Right lobe of liver (tissue), 6 donors: ENCODE data around the gene TRIAP1. TPM values are rescaled to one million over a fixed set of nuclear protein-coding genes. Genes with fewer than 3 reads are reported as not detected.

Source experiments
- ATAC-seq, 4 donors: fragments of 200-7000 bp; cut with Tn5 transposase; one replicate each; pipeline ENCODE4 v1.9.1; 2020; ENCODE audit warnings: mild to moderate bottlenecking in 4 of 4, moderate library complexity in 4 of 4
- DNase-seq, 3 donors: peaks; one replicate each; pipeline ENCODE4 v3.0.0-alpha.2; 2020
- H3K27ac ChIP-seq, 3 donors: fragments of 200-600 bp; one replicate each; pipeline ENCODE4 v1.8.0; 2022
- H3K27me3 ChIP-seq, 2 donors: fragments of 200-600 bp; one replicate each; pipeline ENCODE4 v1.8.0; 2022
- H3K36me3 ChIP-seq, 4 donors: fragments of 200-600 bp; sonication (generic) in 1 of 4; one replicate each; pipeline versions ENCODE4 v1.5.1 to v1.8.0; 2017 to 2022; ENCODE audit warnings: control low read depth in 1 of 4
- H3K4me1 ChIP-seq, 4 donors: fragments of 200-600 bp; sonication (generic) in 1 of 4; one replicate each; pipeline versions ENCODE4 v1.5.1 to v1.8.0; 2017 to 2022; ENCODE audit warnings: control low read depth in 1 of 4
- H3K4me3 ChIP-seq, 3 donors: fragments of 200-600 bp; one replicate each; pipeline ENCODE4 v1.8.0; 2022
- H3K9me3 ChIP-seq, 4 donors: fragments of 200-600 bp; sonication (generic) in 1 of 4; one replicate each; pipeline versions ENCODE4 v1.5.1 to v1.8.0; 2017 to 2022; ENCODE audit warnings: control low read depth in 1 of 4
- CTCF ChIP-seq, 4 donors: fragments of 200-600 bp in 3 of 4; fragments of 450-650 bp in 1 of 4; IDR thresholded peaks; one replicate each; pipeline versions ENCODE4 v1.5.1 to v1.8.0; 2016 to 2022; ENCODE audit warnings: antibody characterized with exemption in 4 of 4, mild to moderate bottlenecking in 2 of 4
- POLR2A ChIP-seq: fragments of 450-650 bp; IDR thresholded peaks from one replicate; pipeline ENCODE4 v1.6.1; 2017; ENCODE audit warnings: antibody characterized with exemption, mild to moderate bottlenecking
- WGBS: methylation state at CpG from one replicate; pipeline ENCODE4 v1.1.6; 2018; ENCODE audit warnings: low coverage, low lambda C conversion rate; ENCODE audit not compliant: insufficient coverage; ENCODE audit errors: missing lambda C conversion rate; 5-methylcytosine and 5-hydroxymethylcytosine counted together
- intact Hi-C, 2 donors: fragments of 100-400 bp; cut with DNase I; formaldehyde crosslinking; loops; one replicate each; pipeline versions ENCODE4 v1.11.2 to v1.14.1; 2022
- total RNA-seq, 6 experiments: library from RNA; depleted of rRNA in 2 of 6; stranded (reverse); fragments of >200 nt in 2 of 6; fragmentation: NEBNext Ultra II Directional in 3 of 6; extraction: Animal tissue kit (Norgen Biotek cat#: 25700) in 3 of 6; gene quantifications; one replicate each; pipeline versions ENCODE4 v1.1.0 to v1.2.4, GENCODE V29; 2016 to 2023
- donor health status: DM: no; HTN: yes; CAD: no.
- donor health status: DM: no; HTN: no; CAD: no.
- donor health status: DM: no; HTN: no; CAD: no.
- donor health status: DM: no; HTN: yes; CAD: no.
- donor health status: DM: no; HTN: yes; CAD: no.

The TRIAP1 gene
- total RNA-seq, 6 experiments from 2014 or later = 13.3 to 28.7 (median 17.0) TPM

- no peak overlapping the region for H3K27ac ChIP-seq
- no peak for TF ChIP-seq CTCF (IDR thresholded peaks at IDR 0.05)
- no peak for TF ChIP-seq POLR2A
- WGBS = 64% methylated on average over 6 of the region's 7 CpGs
- H3K4me3 ChIP-seq = no peak overlapping the region
- H3K4me1 ChIP-seq = no peaks in the 10 kb centered on the region
- no peaks in the 10 kb centered on the region for H3K27me3 ChIP-seq
- no peaks in the 10 kb centered on the region for H3K9me3 ChIP-seq
- ATAC-seq (no peak), DNase-seq (no peak)
- intact Hi-C loops = loop anchor here in 1 of 2 donors (10.0 kb wide), 1 partner anchor 58 kb away; the partner anchor contains the start of gene MSI1
- H3K36me3 ChIP-seq = no peaks in the 10 kb centered on the region
These were observed 23.2 kb downstream of the TRIAP1 start for GRCh38 chr12:120422892-120423456.

GRCh38 chr12:120421701-120422100 lies 24.5 kb downstream of the TRIAP1 start:
- no peaks in the 10 kb centered on the region for H3K36me3 ChIP-seq
- intact Hi-C loops = loop anchor here in 1 of 2 donors (10.0 kb wide), 1 partner anchor 57 kb away; the partner anchor contains the start of gene MSI1
- no peak for ATAC-seq
- DNase-seq = no peak
- no peak for TF ChIP-seq POLR2A
- TF ChIP-seq CTCF (IDR thresholded peaks at IDR 0.05) = no peak
- no peaks in the 10 kb centered on the region for H3K27me3 ChIP-seq
- H3K4me1 ChIP-seq = no peaks in the 10 kb centered on the region
- no peak overlapping the region for H3K4me3 ChIP-seq
- no peaks in the 10 kb centered on the region for H3K9me3 ChIP-seq
- no peak overlapping the region for H3K27ac ChIP-seq
- WGBS = 63% methylated on average over 4 of the region's 4 CpGs

- Histone ChIP-seq H3K9me3 (no peaks in the 10 kb centered on the region), H3K27ac (no peak overlapping the region), H3K4me3 (no peak overlapping the region), H3K27me3 (no peaks in the 10 kb centered on the region), H3K36me3 (no peaks in the 10 kb centered on the region), H3K4me1 (no peaks in the 10 kb centered on the region)
- 97% methylated on average over 3 of the region's 4 CpGs for WGBS
- ATAC-seq = no peak
- DNase-seq = no peak
- TF ChIP-seq POLR2A (no peak), CTCF (IDR thresholded peaks at IDR 0.05) (no peak)
- intact Hi-C loops = no loop called here
These were observed 28.1 kb downstream of the TRIAP1 start for GRCh38 chr12:120417917-120418580.

GRCh38 chr12:120416490-120417216 lies 29.5 kb downstream of the TRIAP1 start:
- intact Hi-C loops = no loop called here

More at GRCh38 chr12:120416490-120417216, 29.5 kb downstream of the TRIAP1 start:
- no peak for ATAC-seq
- no peak overlapping the region for H3K27ac ChIP-seq
- H3K9me3 ChIP-seq = no peaks in the 10 kb centered on the region
- H3K4me1 ChIP-seq = no peaks in the 10 kb centered on the region
- H3K36me3 ChIP-seq = no peaks in the 10 kb centered on the region
- no peak for DNase-seq
- TF ChIP-seq CTCF (IDR thresholded peaks at IDR 0.05) (no peak), POLR2A (no peak)
- no peaks in the 10 kb centered on the region for H3K27me3 ChIP-seq
- 72% methylated on average over 5 of the region's 7 CpGs for WGBS
- H3K4me3 ChIP-seq = no peak overlapping the region
